ENCODE measurements around the gene SMARCAL1.

GRCh38 chr2:216408426-216409290, 3.6 kb upstream of the SMARCAL1 start:
- TF ChIP-seq, protein P1, sequence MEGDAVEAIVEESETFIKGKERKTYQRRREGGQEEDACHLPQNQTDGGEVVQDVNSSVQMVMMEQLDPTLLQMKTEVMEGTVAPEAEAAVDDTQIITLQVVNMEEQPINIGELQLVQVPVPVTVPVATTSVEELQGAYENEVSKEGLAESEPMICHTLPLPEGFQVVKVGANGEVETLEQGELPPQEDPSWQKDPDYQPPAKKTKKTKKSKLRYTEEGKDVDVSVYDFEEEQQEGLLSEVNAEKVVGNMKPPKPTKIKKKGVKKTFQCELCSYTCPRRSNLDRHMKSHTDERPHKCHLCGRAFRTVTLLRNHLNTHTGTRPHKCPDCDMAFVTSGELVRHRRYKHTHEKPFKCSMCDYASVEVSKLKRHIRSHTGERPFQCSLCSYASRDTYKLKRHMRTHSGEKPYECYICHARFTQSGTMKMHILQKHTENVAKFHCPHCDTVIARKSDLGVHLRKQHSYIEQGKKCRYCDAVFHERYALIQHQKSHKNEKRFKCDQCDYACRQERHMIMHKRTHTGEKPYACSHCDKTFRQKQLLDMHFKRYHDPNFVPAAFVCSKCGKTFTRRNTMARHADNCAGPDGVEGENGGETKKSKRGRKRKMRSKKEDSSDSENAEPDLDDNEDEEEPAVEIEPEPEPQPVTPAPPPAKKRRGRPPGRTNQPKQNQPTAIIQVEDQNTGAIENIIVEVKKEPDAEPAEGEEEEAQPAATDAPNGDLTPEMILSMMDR (conservative IDR thresholded peaks at IDR 0.05), result no peak
- TF ChIP-seq EZH2 (IDR thresholded peaks at IDR 0.05; ENCODE audit: low read depth), result no peak

All from PC-9 (cell line).